Ovary (tissue), 9 donors: ENCODE measurements around the gene TNNT3. TPM values are rescaled to one million over a fixed set of nuclear protein-coding genes. Genes with fewer than 3 reads are reported as not detected.

Experiments
- DNase-seq, 5 donors: peaks; one replicate each; pipeline ENCODE4 v3.0.0-alpha.2; 2019 to 2020
- H3K27ac ChIP-seq, 2 donors: fragments of 200-600 bp; one replicate each; pipeline versions ENCODE4 v1.5.1 to v1.8.0; 2019 to 2022
- H3K27me3 ChIP-seq: fragments of 200-600 bp; one replicate; pipeline ENCODE4 v1.8.0; 2022
- H3K36me3 ChIP-seq: fragments of 200-600 bp; sonication (generic); one replicate; pipeline ENCODE4 v1.5.1; 2019
- H3K4me1 ChIP-seq: one replicate; pipeline ENCODE4 v1.8.1; 2013; ENCODE audit warnings: mild to moderate bottlenecking, moderate library complexity; ENCODE audit not compliant: insufficient read depth
- H3K4me3 ChIP-seq: fragments of 200-600 bp; sonication (generic); one replicate; pipeline ENCODE4 v1.5.1; 2017
- H3K9me3 ChIP-seq, 2 donors: fragments of 200-600 bp in 1 of 2; sonication (generic) in 1 of 2; one replicate each; pipeline versions ENCODE4 v1.5.1 to v1.8.1; 2013 to 2019; ENCODE audit warnings: mild to moderate bottlenecking in 1 of 2, moderate library complexity in 1 of 2
- CTCF ChIP-seq, 3 donors: fragments of 450-650 bp in 2 of 3; fragments of 200-600 bp in 1 of 3; IDR thresholded peaks; one replicate each; pipeline versions ENCODE4 v1.5.1 to v1.8.0; 2016 to 2022; ENCODE audit warnings: antibody characterized with exemption in 3 of 3, mild to moderate bottlenecking in 1 of 3
- EP300 ChIP-seq: sonication (generic); formaldehyde crosslinking; IDR thresholded peaks from one replicate; pipeline ENCODE4 v1.6.1; 2017; ENCODE audit warnings: antibody characterized with exemption
- POLR2A ChIP-seq: fragments of 450-650 bp; IDR thresholded peaks from one replicate; pipeline ENCODE4 v1.6.1; 2017; ENCODE audit warnings: antibody characterized with exemption, mild to moderate bottlenecking, moderate library complexity
- WGBS, 3 donors: extraction: QIAGEN DNeasy Blood & Tissue Kit in 1 of 3; methylation state at CpG; one replicate each; pipeline versions ENCODE4 v1.1.5 to v1.1.7; 2013 to 2017; 5-methylcytosine and 5-hydroxymethylcytosine counted together
- intact Hi-C, 4 donors: fragments of 100-400 bp; cut with DNase I; formaldehyde crosslinking; loops; one replicate each; pipeline versions ENCODE4 v1.11.0 to v1.15.1; 2022 to 2023
- polyA plus RNA-seq, 2 donors: library from polyadenylated mRNA; stranded (reverse); fragments of 200-250 nt in 1 of 2; fragments of 350-450 nt in 1 of 2; fragmentation: Illumina TruSeq in 1 of 2; extraction: RNeasy Lipid Tissue Mini Kit (QIAGEN cat#74804) in 1 of 2; gene quantifications; one replicate each; pipeline ENCODE4 v1.2.3, GENCODE V29; 2013 to 2014
- total RNA-seq, 7 donors: library from RNA; depleted of rRNA in 2 of 7; stranded (reverse); fragments of >200 nt in 2 of 7; fragmentation: NEBNext Ultra II Directional in 3 of 7; extraction: Animal tissue kit (Norgen Biotek cat#: 25700) in 3 of 7; gene quantifications; one replicate each; pipeline versions ENCODE4 v1.1.0 to v1.2.4, GENCODE V29; 2016 to 2023
- donor health status: DM: no; HTN: no; CAD: no; lungs with moderate emphysema.
- donor health status: DM: no; HTN: no; CAD: no.
- donor health status: Bipolar disorder and iron deficiency.
- donor health status: DM: yes; HTN: yes; CAD: no.
- donor health status: DM: no; HTN: no; CAD: no.
- donor health status: DM: yes; HTN: yes; CAD: no.

The TNNT3 gene
- total and polyA plus RNA-seq, 9 donors: 0.22 to 9.0 (median 2.0) TPM; not detected in 3

- no peak for TF ChIP-seq EP300
- no peak for TF ChIP-seq POLR2A
- TF ChIP-seq CTCF (IDR thresholded peaks at IDR 0.05): no peak
- no peak for DNase-seq
- no peaks in the 10 kb centered on the region for H3K9me3 ChIP-seq
- H3K36me3 ChIP-seq: no peaks in the 10 kb centered on the region
- no peak overlapping the region for H3K27ac ChIP-seq
- 82 to 90% (median 85%) methylated on average over 25 of the region's 25 CpGs for WGBS, 3 donors
- H3K4me3 ChIP-seq: no peak overlapping the region
- intact Hi-C loops: loop anchor here in 2 of 4 donors (10.0 kb wide), 3 partner anchors 215 to 235 kb away; partner anchors contain the start of gene KRTAP5-6 (in 1 of the 2)
- H3K27me3 ChIP-seq: no peaks in the 10 kb centered on the region
- H3K4me1 ChIP-seq: peaks cover 2% of the 10 kb centered on the region
These were observed 10.3 kb downstream of the TNNT3 start for GRCh38 chr11:1929621-1930461.

- Histone ChIP-seq H3K27ac (no peak overlapping the region), H3K4me1 (peaks cover 2% of the 10 kb centered on the region), H3K36me3 (no peaks in the 10 kb centered on the region), H3K27me3 (no peaks in the 10 kb centered on the region), H3K9me3 (no peaks in the 10 kb centered on the region), H3K4me3 (no peak overlapping the region)
- TF ChIP-seq POLR2A (no peak), CTCF (IDR thresholded peaks at IDR 0.05) (no peak), EP300 (no peak)
- WGBS, 3 donors: 21 to 44% (median 43%) methylated on average over 9 of the region's 9 CpGs
- DNase-seq: no peak
- intact Hi-C loops: no loop called here
These were observed 10.9 kb downstream of the TNNT3 start for GRCh38 chr11:1930462-1930830.

- no peaks in the 10 kb centered on the region for H3K27me3 ChIP-seq
- no peaks in the 10 kb centered on the region for H3K9me3 ChIP-seq
- peaks cover 2% of the 10 kb centered on the region for H3K4me1 ChIP-seq
- H3K27ac ChIP-seq: no peak overlapping the region
- no peak for DNase-seq
- 32 to 38% (median 36%) methylated on average over 18 of the region's 18 CpGs for WGBS, 3 donors
- TF ChIP-seq CTCF (IDR thresholded peaks at IDR 0.05): no peak
- TF ChIP-seq EP300: no peak
- no peaks in the 10 kb centered on the region for H3K36me3 ChIP-seq
- intact Hi-C loops: no loop called here
- no peak overlapping the region for H3K4me3 ChIP-seq
These were observed 12.0 kb downstream of the TNNT3 start for GRCh38 chr11:1931341-1932104.

GRCh38 chr11:1932105-1932480 lies 12.6 kb downstream of the TNNT3 start:
- intact Hi-C loops: no loop called here
- no peak for DNase-seq
- no peak overlapping the region for H3K27ac ChIP-seq

More at GRCh38 chr11:1932105-1932480, 12.6 kb downstream of the TNNT3 start:
- Histone ChIP-seq H3K36me3 (no peaks in the 10 kb centered on the region), H3K27me3 (no peaks in the 10 kb centered on the region), H3K9me3 (no peaks in the 10 kb centered on the region), H3K4me3 (no peak overlapping the region), H3K4me1 (peaks cover 2% of the 10 kb centered on the region)
- TF ChIP-seq CTCF (IDR thresholded peaks at IDR 0.05) (no peak), POLR2A (no peak), EP300 (no peak)
- WGBS, 3 donors: 86 to 94% (median 87%) methylated on average over 11 of the region's 11 CpGs
